HG03439 (cell line): ENCODE data around the gene TMBIM6.
"Not testable (repeated sequence)": the region's sequence is repeated elsewhere in the genome, so short reads cannot be mapped to it uniquely, and the experiment has no call there.

Experiments
- ATAC-seq: cut with Tn5 transposase; IDR thresholded peaks from one replicate; pipeline ENCODE4 v1.9.1; 2021; ENCODE audit warnings: mild to moderate bottlenecking, moderate library complexity; ENCODE audit not compliant: unreplicated experiment

Gene TMBIM6

GRCh38 chr12:49776413-49776812 is 35.1 kb downstream of the TMBIM6 start:
- ATAC-seq: no peak

- ATAC-seq: no peak
Measured at GRCh38 chr12:49776858-49777257, 35.5 kb downstream of the TMBIM6 start.

GRCh38 chr12:49777341-49777740 is 36.0 kb downstream of the TMBIM6 start:
- no peak for ATAC-seq

GRCh38 chr12:49777800-49778748 is 36.7 kb downstream of the TMBIM6 start:
- no peak for ATAC-seq

- no peak for ATAC-seq
Measured at GRCh38 chr12:49779581-49779980, 38.2 kb downstream of the TMBIM6 start.

GRCh38 chr12:49780914-49781313 is 39.6 kb downstream of the TMBIM6 start:
- not testable (repeated sequence) for ATAC-seq

GRCh38 chr12:49783917-49784676 is 42.7 kb downstream of the TMBIM6 start:
- ATAC-seq: no peak

- ATAC-seq: no peak
Measured at GRCh38 chr12:49784756-49785409, 43.5 kb downstream of the TMBIM6 start.

- no peak for ATAC-seq
Measured at GRCh38 chr12:49787672-49788071, 46.3 kb downstream of the TMBIM6 start.

- no peak for ATAC-seq
Measured at GRCh38 chr12:49789992-49790391, 48.6 kb downstream of the TMBIM6 start.

- no peak for ATAC-seq
Measured at GRCh38 chr12:49790741-49791555, 49.6 kb downstream of the TMBIM6 start.

GRCh38 chr12:49791700-49792099 is 50.3 kb downstream of the TMBIM6 start:
- no peak for ATAC-seq

GRCh38 chr12:49792181-49792970 is 51.0 kb downstream of the TMBIM6 start:
- no peak for ATAC-seq

GRCh38 chr12:49792976-49793580 is 51.7 kb downstream of the TMBIM6 start:
- ATAC-seq: no peak

- ATAC-seq: no peak
Measured at GRCh38 chr12:49793620-49794019, 52.3 kb downstream of the TMBIM6 start.

GRCh38 chr12:49794021-49794420 is 52.7 kb downstream of the TMBIM6 start:
- no peak for ATAC-seq

GRCh38 chr12:49794811-49795653 is 53.7 kb downstream of the TMBIM6 start:
- no peak for ATAC-seq

- no peak for ATAC-seq
Measured at GRCh38 chr12:49795654-49796105, 54.3 kb downstream of the TMBIM6 start.
